Kidney epithelial cell (primary cell): Measurements from ENCODE around the gene FAM78B. TPM values are rescaled to one million over a fixed set of nuclear protein-coding genes. Genes with fewer than 3 reads are reported as not detected.

Experiments
- DNase-seq: peaks from one replicate; pipeline ENCODE4 v3.0.0-alpha.2; 2010; ENCODE audit warnings: low read depth
- H3K27me3 ChIP-seq: 2 replicates; pipeline ENCODE4 v1.6.0; 2011; ENCODE audit warnings: low read length; ENCODE audit not compliant: control insufficient read depth, insufficient read depth
- H3K36me3 ChIP-seq: 2 replicates; pipeline ENCODE4 v1.5.1; 2011; ENCODE audit warnings: low read length; ENCODE audit not compliant: control insufficient read depth, insufficient read depth
- H3K4me3 ChIP-seq: 2 replicates; pipeline ENCODE4 v1.5.1; 2011; ENCODE audit warnings: low read depth, mild to moderate bottlenecking, control low read depth, low read length
- CTCF ChIP-seq: IDR thresholded peaks from 2 replicates; pipeline ENCODE4 v1.5.1; 2011; ENCODE audit warnings: mild to moderate bottlenecking, moderate library complexity, low read length, control low read depth, inconsistent platforms; ENCODE audit not compliant: insufficient read depth, poor library complexity, severe bottlenecking
- total RNA-seq: library from RNA; depleted of rRNA; stranded (reverse); fragments of >200 nt; gene quantifications from 2 replicates; pipeline ENCODE4 v1.2.3, GENCODE V29; 2015

Gene FAM78B
- total RNA-seq, 1 donor from 2014 or later, result 0.33 TPM

GRCh38 chr1:166090244-166090643, 76.6 kb downstream of the FAM78B start:
- no peak for DNase-seq
- Histone ChIP-seq H3K36me3 (no peaks in the 10 kb centered on the region), H3K4me3 (no peak overlapping the region), H3K27me3 (no peaks in the 10 kb centered on the region)
- no peak for TF ChIP-seq CTCF

- no peak for DNase-seq
- no peak overlapping the region for H3K4me3 ChIP-seq
- H3K36me3 ChIP-seq, result no peaks in the 10 kb centered on the region
- H3K27me3 ChIP-seq, result no peaks in the 10 kb centered on the region
- no peak for TF ChIP-seq CTCF
Observed at GRCh38 chr1:166089804-166090203, 77.0 kb downstream of the FAM78B start.

- no peak for TF ChIP-seq CTCF
- no peak for DNase-seq
- Histone ChIP-seq H3K36me3 (no peaks in the 10 kb centered on the region), H3K4me3 (no peak overlapping the region), H3K27me3 (no peaks in the 10 kb centered on the region)
Observed at GRCh38 chr1:166088572-166088955, 78.2 kb downstream of the FAM78B start.

- no peak for DNase-seq
- TF ChIP-seq CTCF, result no peak
- Histone ChIP-seq H3K36me3 (no peaks in the 10 kb centered on the region), H3K4me3 (no peak overlapping the region), H3K27me3 (no peaks in the 10 kb centered on the region)
Observed at GRCh38 chr1:166087734-166088571, 78.8 kb downstream of the FAM78B start.

- no peaks in the 10 kb centered on the region for H3K36me3 ChIP-seq
- TF ChIP-seq CTCF, result no peak
- DNase-seq, result no peak
- no peaks in the 10 kb centered on the region for H3K27me3 ChIP-seq
- H3K4me3 ChIP-seq, result no peak overlapping the region
Observed at GRCh38 chr1:166086113-166086883, 80.5 kb downstream of the FAM78B start.
